Activated CD8-positive, alpha-beta memory T cell treated with anti-CD3 and anti-CD28 coated beads, Interleukin-2, amount 50 U/mL, for 48 hours (primary cell): Measurements from ENCODE around the gene SORD.
A peak's percentile ranks its signal among the peaks of the same experiment; 100 is the strongest.

Source experiments
- DNase-seq: peaks from one replicate; pipeline ENCODE4 v3.0.0-alpha.2; 2020

Gene SORD

DNA sequence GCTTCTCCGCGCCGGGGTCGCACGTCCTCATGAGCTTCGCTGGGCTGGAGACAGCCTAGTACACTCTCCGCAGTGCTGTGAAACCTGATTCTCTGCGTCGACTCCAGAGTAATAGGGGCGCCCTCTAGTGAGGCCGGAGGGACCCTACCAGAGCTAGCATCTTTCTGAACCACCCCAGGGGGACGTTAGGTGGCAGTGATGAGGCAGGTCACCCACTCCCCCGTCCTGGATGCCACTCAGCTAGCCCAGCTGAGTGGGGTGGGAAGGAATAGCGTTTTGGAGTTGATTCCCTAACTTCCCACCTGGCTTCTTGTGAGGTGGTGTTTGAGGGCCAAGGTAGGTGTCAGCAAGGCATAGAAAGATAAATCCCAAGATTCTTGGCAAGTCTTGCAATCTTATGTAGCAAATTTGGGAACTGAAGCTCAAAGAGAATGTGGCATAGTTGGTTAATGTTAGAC is 95.2 kb downstream of the SORD start:
- peak; percentile 87 for DNase-seq

- DNase-seq, result no peak
These were observed 96.0 kb downstream of the SORD start for GRCh38 chr15:45118996-45119395.

DNA sequence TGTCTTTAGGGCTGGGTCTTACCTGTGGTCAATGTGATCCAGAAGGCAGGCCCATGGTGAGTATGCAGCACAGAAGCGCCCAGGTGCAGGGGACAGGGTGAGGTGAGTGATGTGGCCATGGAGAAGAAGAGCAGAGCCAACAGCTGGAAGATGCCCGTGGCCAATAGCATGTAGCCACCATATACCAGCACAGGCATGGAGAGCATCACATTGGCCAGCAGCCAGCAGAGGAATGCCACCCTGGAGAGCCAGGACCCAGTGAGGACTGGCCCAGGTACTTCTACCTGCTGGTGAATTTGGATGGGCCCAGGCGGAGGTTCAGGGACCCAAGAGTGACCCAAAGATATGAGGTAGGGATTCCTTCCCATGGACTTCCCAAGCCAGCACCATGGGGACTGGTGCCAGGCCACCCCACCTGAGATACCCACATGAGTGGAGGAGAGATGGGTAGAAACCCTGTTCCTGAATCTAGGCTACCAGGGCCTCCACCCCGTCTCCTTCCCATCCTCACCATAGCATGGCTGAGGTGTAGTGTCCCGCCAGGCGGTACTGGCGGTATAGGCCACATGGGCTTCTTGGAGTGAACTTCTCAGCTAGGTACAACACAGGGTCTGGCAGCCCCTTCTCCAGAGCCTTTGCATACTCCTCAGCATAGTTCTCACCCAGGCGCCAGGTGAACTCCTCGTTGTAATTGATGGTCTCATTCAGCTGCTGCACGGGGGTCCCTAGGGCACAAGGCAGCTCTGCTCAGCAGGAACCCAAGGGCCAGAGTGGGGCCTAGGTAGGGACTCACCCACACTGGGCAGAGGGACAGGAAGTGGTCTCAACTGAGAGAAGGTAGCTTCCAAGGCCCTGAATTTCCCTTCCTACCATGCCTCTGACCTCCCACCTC is 97.3 kb downstream of the SORD start:
- DNase-seq, result no peak

DNA sequence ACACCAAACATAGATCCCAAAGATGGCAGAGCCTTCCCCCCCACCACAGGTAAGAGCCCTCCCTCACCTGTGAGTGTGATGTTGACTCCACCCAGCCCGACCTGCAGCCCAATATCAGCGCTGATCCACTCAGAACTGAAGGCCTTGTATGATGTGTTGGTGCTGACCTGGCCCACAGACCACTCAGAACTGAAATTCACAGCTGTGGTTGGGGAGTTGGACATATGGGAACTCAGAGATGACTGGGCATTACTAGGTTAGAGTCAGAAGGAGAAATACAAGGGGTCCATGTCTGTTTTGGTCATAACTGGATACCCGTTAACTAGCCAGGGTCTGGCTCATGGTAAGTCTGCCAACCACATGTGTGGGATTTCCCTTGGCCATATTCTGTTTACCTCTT is 98.0 kb downstream of the SORD start:
- DNase-seq, result no peak

- DNase-seq, result no peak
These were observed 98.9 kb downstream of the SORD start for GRCh38 chr15:45121706-45122417.

GRCh38 chr15:45122719-45123118 is 99.7 kb downstream of the SORD start:
- DNase-seq, result no peak

- no peak for DNase-seq
These were observed 100.4 kb downstream of the SORD start for GRCh38 chr15:45123397-45123796.

DNA sequence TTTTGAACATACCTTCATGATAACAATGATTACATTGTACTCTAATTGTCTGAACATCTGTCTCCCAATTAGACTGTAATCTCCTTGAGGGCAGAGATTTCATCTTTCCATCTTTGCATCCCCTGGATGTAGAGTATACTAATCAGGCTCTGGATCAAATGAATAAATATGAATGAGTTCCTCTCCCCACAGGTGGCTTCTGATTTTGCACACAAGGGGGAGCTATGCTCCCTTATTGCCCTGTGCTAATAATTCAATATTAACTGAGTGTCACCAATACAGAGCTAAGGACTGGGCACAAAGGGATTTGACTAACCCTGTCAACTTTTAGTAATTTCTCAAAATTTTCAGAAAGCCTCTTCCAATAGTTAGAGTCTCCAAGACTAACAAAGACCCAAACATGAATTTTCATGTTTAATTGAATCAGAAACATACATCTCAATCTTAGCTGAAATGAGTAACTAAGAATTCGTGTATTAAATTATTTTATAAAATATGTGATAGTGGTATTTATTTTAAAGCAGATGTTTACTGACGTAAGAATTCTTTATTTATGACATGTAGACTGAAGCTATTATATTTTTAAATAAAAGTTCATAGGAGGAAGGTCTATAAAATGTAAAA is 103.7 kb downstream of the SORD start:
- no peak for DNase-seq
